8988T (cell line): ENCODE data around the gene PLEK.
"Not testable (repeated sequence)": the region's sequence is repeated elsewhere in the genome, so short reads cannot be mapped to it uniquely, and the experiment has no call there.

Experiments used
- DNase-seq: peaks from one replicate; pipeline ENCODE4 v3.0.0; 2011

The PLEK gene

GRCh38 chr2:68386365-68386764 lies 21.3 kb downstream of the PLEK start:
- no peak for DNase-seq

- DNase-seq: no peak
These were observed 22.6 kb downstream of the PLEK start for GRCh38 chr2:68387408-68388350.

GRCh38 chr2:68388358-68388757 lies 23.3 kb downstream of the PLEK start:
- DNase-seq: no peak

GRCh38 chr2:68388772-68389171 lies 23.7 kb downstream of the PLEK start:
- DNase-seq: no peak

- no peak for DNase-seq
These were observed 25.0 kb downstream of the PLEK start for GRCh38 chr2:68390114-68390513.

GRCh38 chr2:68390586-68390985 lies 25.5 kb downstream of the PLEK start:
- DNase-seq: no peak

GRCh38 chr2:68391099-68391498 lies 26.0 kb downstream of the PLEK start:
- DNase-seq: no peak

GRCh38 chr2:68391869-68392268 lies 26.8 kb downstream of the PLEK start:
- no peak for DNase-seq

GRCh38 chr2:68396093-68396492 lies 31.0 kb downstream of the PLEK start:
- DNase-seq: no peak

- DNase-seq: not testable (repeated sequence)
These were observed 32.7 kb downstream of the PLEK start for GRCh38 chr2:68397704-68398263.

- no peak for DNase-seq
These were observed 38.1 kb downstream of the PLEK start for GRCh38 chr2:68403199-68403644.

- DNase-seq: no peak
These were observed 39.1 kb downstream of the PLEK start for GRCh38 chr2:68404164-68404563.

GRCh38 chr2:68404893-68405799 lies 40.1 kb downstream of the PLEK start:
- DNase-seq: no peak

GRCh38 chr2:68411397-68412126 lies 46.5 kb downstream of the PLEK start:
- no peak for DNase-seq

GRCh38 chr2:68412127-68412819 lies 47.2 kb downstream of the PLEK start:
- DNase-seq: no peak

- no peak for DNase-seq
These were observed 48.4 kb downstream of the PLEK start for GRCh38 chr2:68413466-68413865.

GRCh38 chr2:68414452-68414851 lies 49.4 kb downstream of the PLEK start:
- DNase-seq: no peak

- no peak for DNase-seq
These were observed 49.8 kb downstream of the PLEK start for GRCh38 chr2:68414876-68415275.

- no peak for DNase-seq
These were observed 50.4 kb downstream of the PLEK start for GRCh38 chr2:68415521-68415920.

- DNase-seq: no peak
These were observed 51.1 kb downstream of the PLEK start for GRCh38 chr2:68416081-68416675.

- no peak for DNase-seq
These were observed 52.8 kb downstream of the PLEK start for GRCh38 chr2:68417926-68418325.

- no peak for DNase-seq
These were observed 53.3 kb downstream of the PLEK start for GRCh38 chr2:68418419-68418818.
